GM18505 (cell line): ENCODE measurements around the gene FRMPD2.

Source experiments
- ATAC-seq: cut with Tn5 transposase; IDR thresholded peaks from one replicate; pipeline ENCODE4 v1.9.1; 2021; ENCODE audit not compliant: unreplicated experiment
- POLR2A ChIP-seq: IDR thresholded peaks from 4 replicates; pipeline ENCODE4 v1.6.1; 2011; ENCODE audit warnings: borderline replicate concordance; ENCODE audit not compliant: insufficient read depth, insufficient read length; ENCODE audit errors: extremely low read depth

Gene FRMPD2

DNA sequence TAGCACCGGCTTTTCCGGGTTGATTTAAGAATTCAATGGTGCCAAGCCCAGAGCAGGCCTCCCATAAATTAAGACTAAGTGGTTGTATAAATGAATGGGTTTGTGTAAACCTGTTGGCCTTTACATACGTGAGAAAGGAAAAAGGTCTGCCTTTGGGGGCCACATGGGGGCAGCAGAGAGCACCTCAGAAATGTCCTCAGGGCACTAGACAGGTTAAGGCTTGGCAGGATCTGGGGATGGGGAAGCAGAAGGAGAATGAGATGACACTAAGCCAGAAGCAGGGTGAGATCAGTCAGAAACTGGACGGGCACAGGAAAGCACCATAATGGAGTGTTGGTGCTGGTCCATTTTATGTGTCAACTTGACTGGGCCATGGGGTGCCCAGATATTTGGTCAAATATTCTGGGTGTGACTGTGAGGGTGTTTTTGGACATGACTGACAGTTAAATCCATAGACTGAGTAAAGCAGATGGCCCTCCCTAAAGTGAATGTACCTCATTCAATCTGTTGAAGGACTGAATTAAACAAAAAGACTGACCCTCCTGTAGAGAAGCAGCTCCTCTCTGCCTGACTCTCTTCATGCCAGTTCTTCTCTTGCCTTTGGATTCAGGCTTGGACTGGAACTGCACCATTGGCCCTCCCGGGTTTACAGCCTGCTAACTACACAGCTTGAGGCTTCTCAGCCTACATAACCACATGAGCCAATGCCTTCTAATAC lies 58.9 kb downstream of the FRMPD2 start:
- TF ChIP-seq POLR2A, result no peak
- ATAC-seq, result no peak

DNA sequence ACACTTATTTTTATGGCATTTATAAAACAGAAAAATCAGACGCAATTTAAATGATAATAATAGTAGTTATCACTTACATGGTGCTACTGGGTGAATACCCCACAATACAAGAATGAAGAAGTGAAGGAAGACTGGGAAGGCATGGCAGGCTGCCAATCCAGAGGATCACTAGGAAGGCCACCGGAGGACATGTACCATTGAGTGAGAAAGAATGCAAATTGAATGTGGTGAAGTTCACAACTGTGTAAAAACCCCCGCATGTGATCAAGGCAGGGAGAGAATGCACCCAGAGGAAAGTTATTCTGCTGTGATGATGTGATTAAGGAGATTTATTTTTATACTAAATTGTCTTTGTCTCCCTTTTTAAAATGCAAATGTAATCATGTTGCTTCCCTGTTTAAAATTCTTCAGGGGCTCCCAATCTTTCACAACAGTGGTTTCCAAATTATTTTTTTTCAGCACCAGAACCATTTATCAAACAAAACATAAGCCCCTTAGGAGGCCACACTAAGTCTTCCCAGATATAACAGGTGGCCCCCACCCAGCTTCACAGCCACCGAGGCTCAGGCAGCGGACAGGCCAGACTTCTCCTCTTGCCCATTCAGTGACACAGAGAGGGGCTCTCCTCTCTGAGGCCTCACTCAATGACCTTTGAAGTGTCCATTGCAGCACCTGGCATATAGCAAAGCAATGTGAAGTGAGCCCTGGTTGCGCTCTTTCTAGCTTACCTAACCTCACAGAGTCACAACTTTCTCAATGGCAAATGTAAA lies 59.6 kb downstream of the FRMPD2 start:
- no peak for TF ChIP-seq POLR2A
- ATAC-seq, result no peak

- ATAC-seq, result no peak
- TF ChIP-seq POLR2A, result no peak
These were observed 61.4 kb downstream of the FRMPD2 start for GRCh38 chr10:48213047-48213446.

DNA sequence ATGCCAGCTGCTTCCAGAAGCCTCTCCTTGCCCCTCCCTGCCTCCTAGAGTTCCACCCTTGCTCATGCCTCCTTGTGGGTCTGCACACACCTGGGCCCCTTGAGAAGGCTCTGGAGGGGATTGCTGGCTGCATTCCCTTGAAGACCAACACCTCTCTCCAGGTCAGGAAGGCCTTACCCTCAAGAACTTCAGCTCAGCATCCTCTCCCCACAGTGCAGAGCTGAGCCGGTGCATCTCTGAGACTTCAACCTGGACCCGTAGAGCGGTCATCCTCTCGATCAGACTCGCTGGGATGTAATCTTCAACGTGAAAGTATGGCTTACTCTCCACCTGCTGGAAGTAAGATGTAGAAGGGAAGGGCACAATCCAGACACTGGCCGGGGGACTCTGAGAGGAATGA lies 62.7 kb downstream of the FRMPD2 start:
- no peak for ATAC-seq
- TF ChIP-seq POLR2A, result no peak

- no peak for TF ChIP-seq POLR2A
- ATAC-seq, result no peak
These were observed 63.5 kb downstream of the FRMPD2 start for GRCh38 chr10:48210966-48211365.

GRCh38 chr10:48210391-48210790 lies 64.1 kb downstream of the FRMPD2 start:
- no peak for ATAC-seq
- TF ChIP-seq POLR2A, result no peak

DNA sequence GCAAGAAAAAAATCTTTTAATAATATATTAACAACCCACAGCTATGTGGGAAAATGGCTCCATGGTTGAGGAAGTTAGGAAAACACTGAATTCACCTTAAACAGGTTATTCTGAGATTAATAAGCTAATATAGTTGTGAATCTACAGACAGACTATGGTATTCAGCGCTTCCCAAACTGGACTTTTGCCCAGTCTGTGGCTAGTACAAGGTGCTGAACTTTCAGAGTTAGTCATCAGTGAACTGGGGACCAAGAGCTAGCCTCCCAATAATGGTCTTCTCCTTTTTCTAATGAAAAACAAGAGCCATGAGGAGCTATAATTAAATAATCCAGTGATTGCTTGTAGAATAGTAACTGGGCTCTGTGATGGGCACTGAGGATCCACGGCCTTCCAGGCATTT lies 65.3 kb downstream of the FRMPD2 start:
- TF ChIP-seq POLR2A, result no peak
- no peak for ATAC-seq

DNA sequence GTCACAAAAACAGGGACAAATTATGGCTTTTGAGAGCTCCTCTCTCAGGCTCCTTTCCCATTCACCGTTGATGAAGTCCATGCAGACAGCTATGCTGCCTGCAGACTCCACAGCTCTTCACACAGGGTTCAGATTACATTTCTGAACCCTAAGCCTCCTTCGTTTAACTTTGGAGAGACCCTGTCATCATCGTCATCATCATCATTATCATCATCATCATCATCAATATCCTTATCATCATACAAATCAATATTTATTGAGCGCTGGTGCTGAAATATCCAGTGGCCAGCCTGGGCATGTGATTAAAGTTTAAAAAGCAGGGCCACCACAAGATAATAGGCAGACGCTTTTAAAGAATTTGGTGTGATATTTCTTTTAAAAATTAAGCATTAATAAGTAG lies 66.6 kb downstream of the FRMPD2 start:
- ATAC-seq, result no peak
- TF ChIP-seq POLR2A, result no peak

GRCh38 chr10:48206482-48207250 lies 67.8 kb downstream of the FRMPD2 start:
- TF ChIP-seq POLR2A, result no peak
- ATAC-seq, result no peak

DNA sequence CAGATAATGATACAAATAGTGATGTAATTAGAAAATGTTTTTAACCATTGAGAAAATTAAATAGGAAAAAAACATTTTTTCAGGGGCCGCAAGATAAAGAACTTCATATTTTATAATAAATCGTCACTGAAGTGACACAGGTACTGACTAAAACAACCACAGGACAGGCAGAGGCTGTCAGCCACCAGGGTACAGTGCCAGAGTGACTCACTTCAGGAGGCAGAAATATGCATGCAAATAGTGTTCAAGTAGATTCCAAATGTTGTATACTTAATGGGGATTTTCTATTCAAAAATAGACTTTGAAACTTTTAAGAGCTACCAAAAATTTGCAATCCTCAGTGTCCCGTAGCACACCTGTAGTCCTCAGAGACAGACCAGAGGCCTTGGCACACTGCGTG lies 68.6 kb downstream of the FRMPD2 start:
- ATAC-seq, result no peak
- TF ChIP-seq POLR2A, result no peak

DNA sequence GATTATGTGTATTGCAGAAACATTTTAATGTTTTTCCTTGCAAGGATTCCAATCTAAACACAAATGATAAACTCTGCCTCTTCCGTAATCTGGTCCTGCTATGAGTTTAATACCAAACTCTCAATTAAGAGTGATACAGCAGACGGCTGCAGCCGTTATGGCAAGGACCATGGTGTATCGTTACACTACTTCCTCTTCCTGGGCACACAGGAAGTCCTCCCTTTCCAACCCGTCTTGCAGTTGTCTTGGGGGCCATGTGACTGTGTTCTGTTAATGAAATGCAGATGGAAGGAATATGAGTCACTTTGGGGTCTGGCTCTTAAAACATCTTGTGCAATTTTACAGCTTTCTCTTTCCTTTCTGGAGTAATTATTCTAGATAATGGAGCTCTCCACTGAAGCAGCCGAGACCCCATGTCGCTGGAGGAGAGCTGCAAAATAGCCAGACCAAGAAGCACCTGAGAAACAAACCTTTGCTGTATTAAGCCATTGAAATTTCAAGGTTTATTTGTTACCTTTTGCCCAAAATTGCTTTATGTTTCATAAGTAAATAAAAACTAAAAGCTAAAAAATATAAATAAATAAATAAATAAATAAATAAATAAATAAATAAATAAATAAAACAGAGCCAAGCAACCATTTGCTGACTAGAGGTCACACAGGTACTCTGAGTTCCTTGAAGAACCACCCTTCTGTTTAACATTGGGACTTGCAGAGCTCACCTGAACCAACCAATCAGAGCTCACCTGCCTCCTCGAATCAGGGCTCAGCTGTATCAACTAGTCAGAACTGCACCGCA lies 74.7 kb downstream of the FRMPD2 start:
- no peak for ATAC-seq
- TF ChIP-seq POLR2A, result no peak

DNA sequence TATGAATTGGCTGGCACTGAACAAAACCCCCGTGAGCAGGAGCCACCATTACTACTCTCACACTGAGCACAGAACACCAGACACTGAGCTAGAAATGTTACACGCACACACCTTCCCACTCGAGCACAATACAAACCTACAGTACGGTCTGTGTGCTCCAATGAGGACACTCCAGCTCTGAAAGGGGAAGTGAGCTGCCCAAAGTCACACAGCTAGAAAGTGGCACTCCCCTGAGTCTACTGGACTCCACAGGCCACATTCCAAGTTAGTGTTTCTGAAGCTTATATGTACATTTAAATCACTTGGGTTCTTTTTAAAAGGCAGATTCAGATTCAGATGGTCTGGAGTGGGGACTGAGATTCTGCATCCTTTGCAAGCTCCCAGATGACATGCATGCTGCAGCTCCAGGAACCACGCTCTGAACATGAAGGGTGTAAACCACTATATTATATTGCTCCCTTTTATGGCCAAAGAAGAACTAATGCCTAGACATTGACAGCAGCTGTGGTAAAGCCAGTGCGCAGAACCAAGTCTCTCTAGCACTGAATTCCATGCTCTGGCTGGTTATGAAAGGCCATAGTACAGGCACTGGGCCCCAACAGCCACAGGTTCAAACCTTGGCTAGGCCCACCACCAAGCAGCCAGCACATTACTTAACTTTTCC lies 77.1 kb downstream of the FRMPD2 start:
- no peak for TF ChIP-seq POLR2A
- ATAC-seq, result no peak

DNA sequence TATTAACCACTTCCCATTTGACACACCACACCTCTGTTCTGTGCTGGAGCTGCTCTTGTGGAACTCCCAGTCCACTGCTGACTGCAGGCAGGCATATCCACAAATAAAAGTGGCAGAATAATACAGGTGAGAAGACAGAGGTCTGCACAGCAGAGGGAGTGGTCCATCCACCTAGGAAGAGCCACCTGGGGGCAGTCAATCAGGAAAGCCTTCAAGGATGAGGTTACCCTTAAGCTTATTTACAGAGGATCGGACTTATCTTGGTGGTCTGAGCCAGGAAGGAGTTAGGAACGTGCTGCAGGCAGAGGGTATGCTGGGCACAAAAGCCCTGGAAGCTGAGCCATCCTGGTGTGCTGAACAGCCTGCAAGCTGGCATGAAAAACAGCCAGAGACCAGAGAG lies 78.7 kb downstream of the FRMPD2 start:
- no peak for ATAC-seq
- no peak for TF ChIP-seq POLR2A

DNA sequence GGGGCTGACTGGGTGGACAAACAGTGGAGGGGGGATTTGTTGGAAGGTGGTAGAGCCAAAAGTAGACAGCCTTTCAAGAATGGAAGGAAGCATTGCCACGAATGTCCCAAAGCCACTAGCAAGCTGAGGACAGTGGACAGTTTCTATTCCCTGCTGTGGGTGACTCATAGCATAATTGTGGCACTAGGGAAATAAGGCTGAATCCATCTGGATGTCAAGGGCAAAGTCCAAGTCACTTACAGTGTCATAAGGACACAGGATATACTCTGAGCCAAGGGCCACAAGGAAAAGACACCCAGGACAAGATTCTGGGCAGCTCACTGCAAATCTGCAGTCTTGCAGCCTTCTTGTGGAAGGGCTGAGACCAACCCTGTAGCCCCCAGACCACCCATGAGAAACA lies 79.7 kb downstream of the FRMPD2 start:
- no peak for ATAC-seq

More for the DNA sequence above, 79.7 kb downstream of the FRMPD2 start:
- TF ChIP-seq POLR2A, result no peak
